DMS79 treated with DMSO at 0.1 percent for 48 hours (cell line): ENCODE data around the gene SFRP4.
"Not testable (repeated sequence)": the region's sequence is repeated elsewhere in the genome, so short reads cannot be mapped to it uniquely, and the experiment has no call there.

ENCODE experiments used
- DNase-seq: peaks from one replicate; lab custom pipeline; 2025; lab: John Stamatoyannopoulos, UW

SFRP4 gene

GRCh38 chr7:37916673-37917660 is at the start of gene SFRP4:
SFRP4 (minus strand) TSS chr7:37916817; CDS start chr7:37916537, 280 bp downstream.
- no peak for DNase-seq

GRCh38 chr7:37964196-37964595 is 47.6 kb upstream of the SFRP4 start:
- DNase-seq = no peak

GRCh38 chr7:37961251-37961650 is 44.6 kb upstream of the SFRP4 start:
- no peak for DNase-seq

GRCh38 chr7:37960483-37960882 is 43.9 kb upstream of the SFRP4 start:
- DNase-seq = no peak

GRCh38 chr7:37957221-37957970 is 40.8 kb upstream of the SFRP4 start:
- no peak for DNase-seq

- DNase-seq = no peak
Measured at GRCh38 chr7:37956791-37957190, 40.2 kb upstream of the SFRP4 start.

GRCh38 chr7:37954217-37954616 is 37.6 kb upstream of the SFRP4 start:
- DNase-seq = not testable (repeated sequence)

- no peak for DNase-seq
Measured at GRCh38 chr7:37952240-37952639, 35.6 kb upstream of the SFRP4 start.

GRCh38 chr7:37947941-37948210 is 31.3 kb upstream of the SFRP4 start:
- DNase-seq = no peak

- no peak for DNase-seq
Measured at GRCh38 chr7:37947138-37947940, 30.7 kb upstream of the SFRP4 start.

GRCh38 chr7:37945336-37945735 is 28.7 kb upstream of the SFRP4 start:
- no peak for DNase-seq

- DNase-seq = no peak
Measured at GRCh38 chr7:37944737-37945054, 28.1 kb upstream of the SFRP4 start.

GRCh38 chr7:37943905-37944736 is 27.5 kb upstream of the SFRP4 start:
- no peak for DNase-seq

GRCh38 chr7:37942934-37943610 is 26.5 kb upstream of the SFRP4 start:
- no peak for DNase-seq

- no peak for DNase-seq
Measured at GRCh38 chr7:37933018-37933566, 16.5 kb upstream of the SFRP4 start.

GRCh38 chr7:37932543-37932942 is 15.9 kb upstream of the SFRP4 start:
- DNase-seq = no peak

GRCh38 chr7:37930226-37930948 is 13.8 kb upstream of the SFRP4 start:
- DNase-seq = no peak

GRCh38 chr7:37928878-37929277 is 12.3 kb upstream of the SFRP4 start:
- no peak for DNase-seq

GRCh38 chr7:37927773-37928444 is 11.3 kb upstream of the SFRP4 start:
- DNase-seq = no peak

GRCh38 chr7:37925620-37926019 is 9.0 kb upstream of the SFRP4 start:
- DNase-seq = no peak
